HG02610 (cell line): Measurements from ENCODE around the gene PELI2.

Experiments
- ATAC-seq: cut with Tn5 transposase; IDR thresholded peaks from one replicate; pipeline ENCODE4 v1.9.1; 2021; ENCODE audit warnings: mild to moderate bottlenecking, moderate library complexity; ENCODE audit not compliant: unreplicated experiment

PELI2 gene

GRCh38 chr14:56333359-56334292 is 215.4 kb downstream of the PELI2 start:
- no peak for ATAC-seq

DNA sequence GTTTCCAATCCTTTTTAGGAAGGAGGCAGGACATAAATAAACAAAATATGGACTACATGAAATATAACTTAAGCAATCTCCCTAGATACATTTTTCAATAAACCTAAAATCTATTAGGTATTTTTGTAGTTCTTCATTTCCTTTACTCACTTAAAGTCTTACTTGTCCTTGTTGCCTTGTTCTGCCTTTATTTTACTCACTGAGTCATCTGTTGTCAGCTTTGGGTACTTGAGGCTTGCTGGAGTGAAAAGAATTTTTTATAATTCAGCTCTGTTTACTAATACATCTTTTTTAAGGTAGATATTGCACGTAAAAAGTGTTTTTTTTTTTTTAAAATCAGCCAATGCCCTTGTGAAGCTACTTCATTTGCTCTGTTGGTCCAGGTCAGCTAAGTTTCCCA is 216.2 kb downstream of the PELI2 start:
- ATAC-seq, result no peak

DNA sequence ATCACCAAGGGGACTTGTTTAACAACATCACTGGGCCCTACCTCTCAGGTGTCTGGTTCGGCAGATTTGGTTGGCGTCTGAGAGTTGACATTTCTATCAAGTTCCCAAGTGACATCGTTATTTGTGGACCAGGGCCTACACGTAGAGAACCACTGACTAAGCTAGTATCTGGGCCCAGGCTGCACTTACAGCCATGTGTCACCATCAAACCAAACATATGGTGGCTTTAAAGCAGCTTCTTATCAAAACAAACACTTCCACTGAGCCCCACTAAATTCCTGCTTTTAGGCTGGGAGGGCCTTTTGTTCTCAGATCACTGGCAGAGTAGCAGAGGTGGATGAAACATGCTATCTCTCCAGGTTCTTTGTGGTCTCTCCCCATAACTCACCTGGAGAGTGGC is 220.5 kb downstream of the PELI2 start:
- no peak for ATAC-seq

- ATAC-seq, result peak; percentile 78
These were observed 221.9 kb downstream of the PELI2 start for GRCh38 chr14:56339855-56340701.

- ATAC-seq, result no peak
These were observed 222.7 kb downstream of the PELI2 start for GRCh38 chr14:56340932-56341331.

- ATAC-seq, result no peak
These were observed 223.7 kb downstream of the PELI2 start for GRCh38 chr14:56341766-56342493.

DNA sequence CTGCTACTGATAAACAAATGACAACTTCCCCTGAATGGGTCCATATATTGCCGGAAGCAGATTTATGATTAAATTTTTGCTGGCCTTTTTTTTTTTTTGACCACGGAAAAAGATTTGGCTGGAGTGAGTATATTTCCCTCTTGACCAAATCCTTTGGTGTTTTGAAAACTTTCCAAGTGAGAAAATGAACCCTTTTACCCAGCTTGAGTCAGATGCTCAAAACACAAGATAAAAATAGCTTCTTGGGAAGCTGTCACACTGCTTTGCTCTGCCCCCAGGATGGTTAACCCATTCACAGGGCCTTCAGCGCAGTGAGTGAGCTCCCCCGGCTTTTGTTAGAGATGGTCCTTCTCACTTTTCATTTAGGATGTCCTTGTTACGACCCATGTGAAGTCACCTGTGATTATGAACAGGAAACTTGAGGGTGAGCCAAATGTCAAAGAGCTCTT is 224.3 kb downstream of the PELI2 start:
- no peak for ATAC-seq

- ATAC-seq, result no peak
These were observed 231.7 kb downstream of the PELI2 start for GRCh38 chr14:56349960-56350359.
